Cardiac fibroblast (primary cell): ENCODE data around the gene C10orf53.

Source experiments
- DNase-seq, 2 donors: peaks; one replicate each; pipeline versions ENCODE4 v3.0.0 to v3.0.0-alpha.2; 2010; ENCODE audit warnings: low read depth in 2 of 2
- H3K4me3 ChIP-seq, 2 donors: replicated peaks in 1 of 2; 1 replicate in 1 of 2; 2 replicates in 1 of 2; pipeline ENCODE4 v1.5.1; 2011; ENCODE audit warnings: low read depth in 2 of 2, low read length in 2 of 2, mild to moderate bottlenecking in 2 of 2, moderate library complexity in 1 of 2
- TF ChIP-seq, protein P1 (sequence below): IDR thresholded peaks from one replicate; pipeline ENCODE4 v1.5.1; 2011; ENCODE audit warnings: low read depth, mild to moderate bottlenecking, low read length, inconsistent platforms

Gene C10orf53

DNA sequence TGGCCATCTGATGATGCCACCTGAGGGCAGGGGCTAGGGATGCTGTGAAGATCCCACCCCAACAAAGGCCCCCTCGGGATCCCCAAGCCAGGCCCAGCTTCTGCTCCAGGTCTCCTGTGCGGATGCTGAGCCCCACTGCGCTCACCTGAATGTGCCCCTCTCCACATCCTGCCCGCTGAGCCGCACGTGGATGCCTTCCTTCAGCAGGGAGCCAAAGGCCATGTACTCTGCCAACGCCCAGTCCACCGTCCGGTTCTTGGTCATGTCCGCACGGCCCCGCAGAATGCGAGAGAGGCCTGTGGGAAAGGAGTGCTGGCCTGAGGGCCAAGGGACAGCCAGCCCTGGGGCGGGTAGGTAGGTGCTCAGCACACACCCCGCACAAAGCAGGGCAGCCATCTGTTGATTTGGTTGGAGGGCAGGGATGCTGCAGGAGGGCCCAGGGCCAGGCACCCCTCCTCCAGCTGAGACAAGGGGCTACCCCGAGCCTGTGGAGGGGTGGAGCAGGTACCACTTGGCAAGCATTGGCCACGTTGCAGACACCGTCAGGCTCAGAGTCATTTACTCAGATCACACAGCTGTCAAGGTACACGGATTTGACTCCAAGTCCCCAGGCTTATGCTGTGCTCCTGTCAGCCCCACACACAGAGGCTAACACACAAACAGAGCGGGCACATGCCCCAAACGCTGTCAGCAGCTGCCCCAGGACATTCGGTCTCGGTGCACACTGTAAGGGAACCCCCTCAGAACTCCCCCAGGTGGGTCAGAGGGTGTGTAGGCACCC is 63.4 kb downstream of the C10orf53 start:
- no peak overlapping the region for H3K4me3 ChIP-seq
- TF ChIP-seq, protein P1, sequence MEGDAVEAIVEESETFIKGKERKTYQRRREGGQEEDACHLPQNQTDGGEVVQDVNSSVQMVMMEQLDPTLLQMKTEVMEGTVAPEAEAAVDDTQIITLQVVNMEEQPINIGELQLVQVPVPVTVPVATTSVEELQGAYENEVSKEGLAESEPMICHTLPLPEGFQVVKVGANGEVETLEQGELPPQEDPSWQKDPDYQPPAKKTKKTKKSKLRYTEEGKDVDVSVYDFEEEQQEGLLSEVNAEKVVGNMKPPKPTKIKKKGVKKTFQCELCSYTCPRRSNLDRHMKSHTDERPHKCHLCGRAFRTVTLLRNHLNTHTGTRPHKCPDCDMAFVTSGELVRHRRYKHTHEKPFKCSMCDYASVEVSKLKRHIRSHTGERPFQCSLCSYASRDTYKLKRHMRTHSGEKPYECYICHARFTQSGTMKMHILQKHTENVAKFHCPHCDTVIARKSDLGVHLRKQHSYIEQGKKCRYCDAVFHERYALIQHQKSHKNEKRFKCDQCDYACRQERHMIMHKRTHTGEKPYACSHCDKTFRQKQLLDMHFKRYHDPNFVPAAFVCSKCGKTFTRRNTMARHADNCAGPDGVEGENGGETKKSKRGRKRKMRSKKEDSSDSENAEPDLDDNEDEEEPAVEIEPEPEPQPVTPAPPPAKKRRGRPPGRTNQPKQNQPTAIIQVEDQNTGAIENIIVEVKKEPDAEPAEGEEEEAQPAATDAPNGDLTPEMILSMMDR = no peak
- DNase-seq = no peak

DNA sequence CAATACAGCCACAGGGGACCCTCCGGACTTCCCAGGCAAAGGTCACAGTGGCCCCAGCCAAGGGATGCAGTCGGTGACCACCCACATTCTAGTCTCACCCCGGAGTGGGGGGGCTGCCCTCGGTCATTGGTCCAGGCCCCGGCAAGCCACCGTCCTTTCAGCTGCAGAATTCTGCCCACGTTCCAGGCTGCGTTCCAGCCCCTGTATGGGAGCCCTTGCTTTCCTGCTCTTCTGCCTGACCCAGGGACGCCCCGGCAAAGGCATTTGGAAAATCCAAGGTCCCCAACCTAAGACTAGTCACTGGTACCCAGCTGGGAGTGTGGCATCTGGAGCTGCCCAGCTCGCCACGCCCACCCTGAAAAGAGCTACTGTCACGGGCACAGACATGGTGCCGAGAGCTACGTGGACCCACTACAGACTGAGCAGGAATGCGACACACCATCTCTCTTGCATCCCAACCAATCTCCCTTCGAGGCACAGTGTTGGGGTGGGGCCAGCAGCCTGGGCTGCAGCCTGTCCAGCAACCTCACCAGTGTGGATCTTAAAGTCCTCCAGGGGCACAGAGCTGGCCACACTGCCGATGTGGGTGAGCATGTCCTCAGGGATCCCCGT is 64.1 kb downstream of the C10orf53 start:
- H3K4me3 ChIP-seq = no peak overlapping the region
- DNase-seq = no peak
- TF ChIP-seq, protein P1 = no peak

DNA sequence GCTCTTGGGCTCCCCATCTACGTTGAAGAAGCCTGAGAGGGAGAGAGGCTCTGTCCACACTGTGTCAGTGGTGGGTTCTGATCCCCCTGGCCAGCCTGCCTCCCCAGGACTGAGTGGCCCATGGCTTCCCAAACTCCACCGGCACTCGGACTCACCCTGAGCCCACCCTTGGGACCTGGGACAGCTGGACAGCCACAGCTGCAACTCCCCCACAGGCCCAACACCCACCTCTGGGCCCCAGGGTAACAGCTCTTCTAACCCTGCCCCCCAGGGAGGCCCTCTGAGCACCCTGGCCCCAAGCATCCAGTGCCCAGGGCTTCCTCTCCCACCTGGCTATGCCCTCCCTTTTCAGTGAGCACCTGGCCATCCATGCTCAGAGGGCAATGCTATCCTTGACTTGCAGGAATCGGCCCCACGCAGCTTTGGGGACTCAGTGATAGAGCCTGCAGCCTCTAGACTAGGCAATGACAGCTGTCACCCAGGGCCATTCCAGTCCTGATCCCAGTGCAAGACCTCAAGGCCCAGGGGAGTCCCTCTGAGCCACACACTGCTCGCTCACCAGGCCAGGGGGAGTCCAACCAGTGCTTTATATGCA is 64.7 kb downstream of the C10orf53 start:
- DNase-seq = no peak
- TF ChIP-seq, protein P1 = no peak
- H3K4me3 ChIP-seq = no peak overlapping the region

DNA sequence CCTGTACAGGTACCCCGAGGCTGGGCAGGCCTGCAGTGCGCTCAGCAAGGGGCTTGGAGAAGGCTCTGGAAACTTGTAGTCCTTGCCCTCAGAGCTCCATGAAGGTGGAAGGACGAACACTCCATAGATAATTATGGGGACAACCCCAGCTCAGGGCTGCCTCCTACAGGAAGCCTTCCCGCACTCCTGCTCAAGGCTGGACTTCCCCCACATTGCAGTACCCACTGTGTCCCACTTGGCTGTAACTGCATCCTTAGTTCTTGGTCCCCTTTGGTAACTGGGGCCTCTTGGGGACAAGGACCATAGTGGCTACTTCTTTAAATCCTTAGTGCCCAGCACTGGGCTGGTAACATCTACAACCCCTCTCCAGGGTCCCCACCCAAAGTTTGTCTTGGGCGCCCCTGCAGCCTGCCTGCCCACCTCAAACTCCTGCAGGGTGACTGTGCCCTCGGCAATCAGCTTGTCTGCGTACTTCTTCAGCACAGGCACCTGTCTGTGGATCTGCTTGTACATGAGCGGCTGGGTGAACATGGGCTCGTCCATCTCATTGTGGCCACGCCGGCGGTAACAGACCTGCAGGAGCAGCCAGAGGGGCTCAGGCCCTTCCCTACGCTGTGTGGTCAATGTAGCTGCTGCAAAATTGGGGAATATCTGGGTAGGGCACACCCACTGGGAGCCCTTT is 65.6 kb downstream of the C10orf53 start:
- TF ChIP-seq, protein P1 = no peak

DNA sequence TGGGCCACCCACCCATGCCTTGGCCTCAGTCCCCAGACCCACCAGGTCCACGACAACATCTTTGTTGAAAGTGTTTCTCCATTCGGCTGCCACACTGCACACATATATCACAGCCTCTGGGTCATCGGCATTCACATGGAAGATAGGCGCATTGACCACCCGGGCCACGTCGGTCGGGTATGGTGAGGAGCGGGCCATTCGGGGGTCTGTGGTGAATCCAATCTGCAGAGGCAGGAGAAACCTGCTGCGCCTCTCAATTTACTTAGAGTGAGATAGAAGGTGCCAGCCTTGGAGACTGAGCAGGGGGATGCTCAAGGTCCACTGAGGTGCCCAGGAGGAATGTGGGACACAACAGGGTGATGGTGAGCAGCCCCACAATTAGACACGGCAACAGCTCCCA is 66.3 kb downstream of the C10orf53 start:
- TF ChIP-seq, protein P1 = no peak
- DNase-seq = no peak
- no peak overlapping the region for H3K4me3 ChIP-seq

More for the DNA sequence above, 65.6 kb downstream of the C10orf53 start:
- no peak overlapping the region for H3K4me3 ChIP-seq
- DNase-seq = no peak

DNA sequence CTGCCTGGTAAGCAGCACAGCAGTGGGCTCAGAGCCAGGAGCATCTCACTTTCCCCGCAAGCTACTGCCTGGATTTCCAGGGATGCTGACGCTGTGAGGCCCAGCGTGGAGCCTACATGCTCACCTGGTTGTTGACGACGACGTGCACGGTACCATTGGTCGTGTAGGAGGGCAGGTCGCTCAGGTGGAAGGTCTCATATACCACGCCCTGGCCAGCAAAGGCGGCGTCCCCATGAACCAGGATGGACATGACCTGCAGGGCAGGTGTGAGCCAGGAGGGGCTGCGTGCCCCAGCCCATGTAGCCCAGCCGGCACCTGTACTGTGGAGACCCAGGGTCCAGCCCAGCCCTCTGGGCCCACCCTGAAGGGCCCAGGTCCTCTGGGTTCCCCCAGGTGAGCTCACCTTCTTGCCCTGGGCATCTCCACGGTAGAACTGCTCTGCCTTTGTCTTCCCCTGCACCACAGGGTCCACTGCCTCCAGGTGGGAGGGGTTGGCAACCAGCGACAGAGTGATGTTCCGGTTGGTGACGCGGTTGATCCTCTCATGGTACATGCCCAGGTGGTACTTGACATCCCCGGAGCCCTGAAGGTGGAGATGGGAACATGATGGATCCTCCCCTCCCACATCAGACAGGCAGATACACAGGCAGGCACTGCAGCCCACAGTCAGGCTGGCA is 67.3 kb downstream of the C10orf53 start:
- DNase-seq = no peak
- H3K4me3 ChIP-seq = no peak overlapping the region
- TF ChIP-seq, protein P1 = no peak
